ENCODE data around the gene SMYD3.

DNA sequence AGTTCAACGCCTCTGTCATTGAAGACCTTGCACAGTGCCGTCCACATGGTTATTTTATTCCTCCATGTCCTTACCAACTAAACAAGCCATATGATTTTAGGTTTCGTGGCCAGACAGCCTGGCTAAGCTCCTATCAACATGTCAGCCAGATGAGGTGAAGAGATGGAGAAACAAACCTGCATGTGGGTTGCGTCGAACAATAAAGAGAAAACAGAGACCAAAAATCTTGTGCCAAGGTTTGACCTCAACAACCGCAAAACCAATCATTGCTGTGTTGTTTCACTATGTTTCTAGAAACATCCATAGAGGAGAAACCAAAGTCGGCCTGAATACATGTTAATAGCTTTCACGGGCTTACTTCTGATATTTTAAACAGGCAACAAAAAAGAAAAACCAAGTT is 544.6 kb downstream of the SMYD3 start:
- TF ChIP-seq, protein P1, sequence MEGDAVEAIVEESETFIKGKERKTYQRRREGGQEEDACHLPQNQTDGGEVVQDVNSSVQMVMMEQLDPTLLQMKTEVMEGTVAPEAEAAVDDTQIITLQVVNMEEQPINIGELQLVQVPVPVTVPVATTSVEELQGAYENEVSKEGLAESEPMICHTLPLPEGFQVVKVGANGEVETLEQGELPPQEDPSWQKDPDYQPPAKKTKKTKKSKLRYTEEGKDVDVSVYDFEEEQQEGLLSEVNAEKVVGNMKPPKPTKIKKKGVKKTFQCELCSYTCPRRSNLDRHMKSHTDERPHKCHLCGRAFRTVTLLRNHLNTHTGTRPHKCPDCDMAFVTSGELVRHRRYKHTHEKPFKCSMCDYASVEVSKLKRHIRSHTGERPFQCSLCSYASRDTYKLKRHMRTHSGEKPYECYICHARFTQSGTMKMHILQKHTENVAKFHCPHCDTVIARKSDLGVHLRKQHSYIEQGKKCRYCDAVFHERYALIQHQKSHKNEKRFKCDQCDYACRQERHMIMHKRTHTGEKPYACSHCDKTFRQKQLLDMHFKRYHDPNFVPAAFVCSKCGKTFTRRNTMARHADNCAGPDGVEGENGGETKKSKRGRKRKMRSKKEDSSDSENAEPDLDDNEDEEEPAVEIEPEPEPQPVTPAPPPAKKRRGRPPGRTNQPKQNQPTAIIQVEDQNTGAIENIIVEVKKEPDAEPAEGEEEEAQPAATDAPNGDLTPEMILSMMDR (IDR thresholded peaks at IDR 0.05; ENCODE audit: borderline replicate concordance, extremely low read depth, low read length, poor library complexity, severe bottlenecking): no peak
- no peak for TF ChIP-seq EZH2 (IDR thresholded peaks at IDR 0.05; ENCODE audit: borderline replicate concordance, low read depth, low read length, severe bottlenecking)

Data from DND-41 (cell line).